Endothelial cell of umbilical vein (primary cell): ENCODE data around the gene TICRR. TPM values are rescaled to one million over a fixed set of nuclear protein-coding genes. Genes with fewer than 3 reads are reported as not detected.

Experiments used
- BruUV-seq: library from RNA; stranded (reverse); fragments of 400-500 nt; replicated peaks from 2 replicates; lab custom pipeline; 2021; lab: Mats Ljungman, UMichigan
- CTCF ChIA-PET: fragments of 300-600, 350-600 bp; sonication (Branson Sonifier 250); formaldehyde crosslinking; loops from one replicate; lab custom pipeline; 2021; ENCODE audit warnings: antibody characterized with exemption, inconsistent platforms; lab: Charles Lee
- POLR2A ChIA-PET: fragments of 300-600, 350-600 bp; sonication (Branson Sonifier 250); formaldehyde crosslinking; loops from one replicate; lab custom pipeline; 2021; ENCODE audit warnings: antibody characterized with exemption, inconsistent platforms; lab: Charles Lee
- DNase-seq: peaks from one replicate; pipeline ENCODE4 v3.0.0-alpha.2; 2011; ENCODE audit warnings: low read depth, low spot score
- FAIRE-seq: peaks from 2 replicates; lab custom pipeline; 2011; peaks lifted over from hg19 to GRCh38; lab: Jason Lieb, UNC
- H2AFZ ChIP-seq: 2 replicates; pipeline ENCODE4 v1.6.0; 2012; ENCODE audit warnings: low read depth, low read length, control low read depth, inconsistent platforms
- H3K27ac ChIP-seq: 2 replicates; pipeline ENCODE4 v1.5.1; 2011; ENCODE audit warnings: low read depth, mild to moderate bottlenecking, control low read depth, low read length, moderate library complexity; ENCODE audit not compliant: insufficient read depth
- H3K27me3 ChIP-seq, 2 experiments: 2 replicates each; pipeline versions ENCODE4 v1.6.0 to v1.6.1; 2011; ENCODE audit warnings: low read length in 2 of 2, mixed read lengths in 1 of 2; ENCODE audit not compliant: control insufficient read depth in 2 of 2, insufficient read depth in 2 of 2
- H3K36me3 ChIP-seq, 2 experiments: 2 replicates in 1 of 2; 3 replicates in 1 of 2; pipeline ENCODE4 v1.5.1; 2011; ENCODE audit warnings: low read length in 2 of 2, mild to moderate bottlenecking in 1 of 2, moderate library complexity in 1 of 2; ENCODE audit not compliant: control insufficient read depth in 2 of 2, insufficient read depth in 2 of 2; ENCODE audit errors: extremely low read depth in 1 of 2
- H3K4me1 ChIP-seq: 3 replicates; pipeline ENCODE4 v1.5.1; 2011; ENCODE audit warnings: mild to moderate bottlenecking, low read length; ENCODE audit not compliant: control insufficient read depth, insufficient read depth; ENCODE audit errors: extremely low read depth
- H3K4me2 ChIP-seq: 2 replicates; pipeline ENCODE4 v1.6.1; 2011; ENCODE audit warnings: low read length, control low read depth, mixed read lengths; ENCODE audit not compliant: insufficient read depth
- H3K4me3 ChIP-seq, 3 experiments: fragments of 200-600 bp in 1 of 3; sonication (generic), shearing (Covaris generic) in 1 of 3; replicated peaks in 1 of 3; 2 replicates each; pipeline ENCODE4 v1.5.1; 2011 to 2016; ENCODE audit warnings: control low read depth in 3 of 3, low read length in 3 of 3, mild to moderate bottlenecking in 2 of 3, inconsistent platforms in 1 of 3, low read depth in 1 of 3, moderate library complexity in 1 of 3; ENCODE audit not compliant: insufficient read depth in 1 of 3
- H3K79me2 ChIP-seq: 2 replicates; pipeline ENCODE4 v1.6.0; 2012; ENCODE audit warnings: low read length, inconsistent platforms; ENCODE audit not compliant: control insufficient read depth, insufficient read depth
- H3K9ac ChIP-seq: replicated peaks from 2 replicates; pipeline ENCODE3; 2011; ENCODE audit warnings: low read length, control low read depth; ENCODE audit not compliant: insufficient read depth; ENCODE audit errors: extremely low read depth
- H3K9me1 ChIP-seq: replicated peaks from 3 replicates; pipeline ENCODE4 v1.6.0; 2011; ENCODE audit warnings: mild to moderate bottlenecking, low read length; ENCODE audit not compliant: control insufficient read depth, insufficient read depth; ENCODE audit errors: extremely low read depth
- H3K9me3 ChIP-seq: replicated peaks from 2 replicates; pipeline ENCODE4 v1.5.1; 2012; ENCODE audit warnings: low read length, inconsistent platforms; ENCODE audit not compliant: control insufficient read depth, insufficient read depth
- H4K20me1 ChIP-seq: replicated peaks from 2 replicates; pipeline ENCODE3; 2011; ENCODE audit warnings: mild to moderate bottlenecking, low read length; ENCODE audit not compliant: control insufficient read depth, insufficient read depth; ENCODE audit errors: extremely low read depth
- CTCF ChIP-seq, 2 donors: IDR thresholded peaks; 1 replicate in 1 of 2; 2 replicates in 1 of 2; pipeline ENCODE4 v1.5.1; 2011; ENCODE audit warnings: low read length in 2 of 2, mild to moderate bottlenecking in 2 of 2, moderate library complexity in 2 of 2, control low read depth in 1 of 2, inconsistent platforms in 1 of 2, low read depth in 1 of 2; ENCODE audit not compliant: insufficient read depth in 1 of 2; ENCODE audit errors: extremely low read depth in 1 of 2
- EZH2 ChIP-seq: IDR thresholded peaks from 2 replicates; pipeline ENCODE4 v1.6.1; 2012; ENCODE audit warnings: borderline replicate concordance, low read depth, mild to moderate bottlenecking, moderate library complexity, low read length, inconsistent platforms; ENCODE audit not compliant: severe bottlenecking
- FOS ChIP-seq: IDR thresholded peaks from 2 replicates; pipeline ENCODE4 v1.6.1; 2011; ENCODE audit warnings: mild to moderate bottlenecking, low read length, moderate library complexity, borderline replicate concordance; ENCODE audit not compliant: insufficient read depth
- GATA2 ChIP-seq: IDR thresholded peaks from 2 replicates; pipeline ENCODE4 v1.7.0; 2011; ENCODE audit warnings: low read depth, mild to moderate bottlenecking, moderate library complexity, mixed read lengths, low read length; ENCODE audit not compliant: insufficient read length, insufficient read depth
- JUN ChIP-seq: IDR thresholded peaks from 2 replicates; pipeline ENCODE4 v1.6.1; 2011; ENCODE audit warnings: borderline replicate concordance, low read depth; ENCODE audit not compliant: insufficient read length, insufficient read depth
- MAX ChIP-seq: IDR thresholded peaks from 2 replicates; pipeline ENCODE4 v1.6.1; 2011; ENCODE audit not compliant: insufficient read depth, insufficient read length
- MYC ChIP-seq: IDR thresholded peaks from one replicate; pipeline ENCODE4 v1.6.1; 2011; ENCODE audit warnings: mild to moderate bottlenecking, low read depth, low read length
- POLR2A ChIP-seq: IDR thresholded peaks from 2 replicates; pipeline ENCODE4 v1.6.1; 2012; ENCODE audit warnings: low read depth, mild to moderate bottlenecking, control low read depth, low read length
- POLR2AphosphoS5 ChIP-seq: IDR thresholded peaks from 2 replicates; pipeline ENCODE4 v1.6.1; 2012; ENCODE audit warnings: low read depth, mild to moderate bottlenecking, control low read depth, low read length, moderate library complexity; ENCODE audit not compliant: insufficient read depth
- dilution Hi-C: fragments of 300-500 bp; cut with MboI; formaldehyde crosslinking; loops from one replicate; pipeline ENCODE4 v1.15.0; 2019; ENCODE audit warnings: low sequenced_read_pairs; ENCODE audit not compliant: extremely low pct_ligation_motif_present
- intact Hi-C: fragments of 100-400 bp; cut with micrococcal nuclease; formaldehyde crosslinking; loops from one replicate; pipeline ENCODE4 v1.10.0; 2022
- polyA plus RNA-seq, 4 experiments: library from polyadenylated mRNA; depleted of rRNA in 3 of 4; stranded (reverse) in 3 of 4; unstranded in 1 of 4; fragments of >200 nt; gene quantifications; 2 replicates each; pipeline versions ENCODE4 v1.2.1 to v1.2.3, GENCODE V29; 2011 to 2012; ENCODE audit warnings: missing spikeins in 1 of 4
- total RNA-seq: library from RNA; stranded (reverse); gene quantifications from 2 replicates; pipeline ENCODE4 v1.2.3, GENCODE V29; 2021

TICRR gene
- total and polyA plus RNA-seq, 2 donors (not counting 3 experiments of a cell fraction or from before 2014, with no cell fraction given), result 4.9 to 19.4 TPM

GRCh38 chr15:89641053-89641452 lies 65.8 kb downstream of the TICRR start:
- Histone ChIP-seq H3K36me3 (peaks cover 0 to 13% of the 10 kb centered on the region in 2 experiments), H3K4me1 (no peaks in the 10 kb centered on the region), H3K4me3 (no peak overlapping the region), H3K9me1 (no peaks in the 10 kb centered on the region), H3K27ac (no peak overlapping the region), H3K4me2 (no peak overlapping the region), H4K20me1 (no peaks in the 10 kb centered on the region), H2AFZ (no peak overlapping the region), H3K27me3 (no peaks in the 10 kb centered on the region), H3K9ac (no peak overlapping the region), H3K79me2 (no peaks in the 10 kb centered on the region), H3K9me3 (no peaks in the 10 kb centered on the region)
- DNase-seq (no peak), FAIRE-seq (no peak)
- dilution Hi-C loops (no loop called here), intact Hi-C loops (no loop called here)
- ChIA-PET POLR2A (no interaction called here), CTCF (interaction anchor here (2.0 kb wide), 1 partner anchor 32 kb away, joined by 6 read pairs; no protein-coding TSS in a partner anchor)
- BruUV-seq, result no TSS peak
- no peak for TF ChIP-seq EZH2
- TF ChIP-seq MAX, result no peak
- no peak for TF ChIP-seq POLR2A

- H3K9ac ChIP-seq, result no peak overlapping the region
- dilution Hi-C loops, result no loop called here
- CTCF ChIA-PET, result interaction anchor here (2.0 kb wide), 1 partner anchor 31 kb away, joined by 6 read pairs; no protein-coding TSS in a partner anchor
Measured at GRCh38 chr15:89642106-89642505, 66.8 kb downstream of the TICRR start.

More at GRCh38 chr15:89642106-89642505, 66.8 kb downstream of the TICRR start:
- Histone ChIP-seq H2AFZ (no peak overlapping the region), H3K79me2 (no peaks in the 10 kb centered on the region), H3K9me3 (no peaks in the 10 kb centered on the region), H3K4me1 (no peaks in the 10 kb centered on the region), H3K27me3 (no peaks in the 10 kb centered on the region), H3K4me3 (no peak overlapping the region), H3K9me1 (no peaks in the 10 kb centered on the region), H3K4me2 (no peak overlapping the region), H4K20me1 (no peaks in the 10 kb centered on the region), H3K27ac (no peak overlapping the region), H3K36me3 (peaks cover 0 to 13% of the 10 kb centered on the region in 2 experiments)
- TF ChIP-seq MAX, result no peak
- no peak for TF ChIP-seq MYC
- no peak for TF ChIP-seq CTCF (IDR thresholded peaks at IDR 0.05; ENCODE audit: extremely low read depth in 1 of 2, insufficient read depth in 1 of 2, low read depth in 1 of 2, low read length in 2 of 2)
- no peak for TF ChIP-seq POLR2A
- no peak for TF ChIP-seq POLR2AphosphoS5
- TF ChIP-seq GATA2, result no peak
- no peak for TF ChIP-seq JUN
- no peak for TF ChIP-seq EZH2
- TF ChIP-seq FOS, result no peak
- POLR2A ChIA-PET, result no interaction called here
- no TSS peak for BruUV-seq
- no peak for DNase-seq
- intact Hi-C loops, result no loop called here
- FAIRE-seq, result no peak
